Thoracic aorta (tissue), 2 donors: ENCODE measurements around the gene ODR4. TPM values are rescaled to one million over a fixed set of nuclear protein-coding genes. Genes with fewer than 3 reads are reported as not detected.

Source experiments
- ATAC-seq: fragments of 150-250 bp; one replicate; pipeline ENCODE4 v1.8.0; 2017; ENCODE audit warnings: low read depth; ENCODE audit not compliant: insufficient number of reproducible peaks, low FRiP score
- DNase-seq: peaks from one replicate; pipeline ENCODE4 v3.0.0-alpha.2; 2020; ENCODE audit warnings: low spot score
- H3K27ac ChIP-seq, 2 donors: fragments of 200-600 bp; sonication (generic); 1 replicate in 1 of 2; 2 replicates in 1 of 2; pipeline ENCODE4 v1.5.1; 2016; ENCODE audit warnings: mild to moderate bottlenecking in 2 of 2, moderate library complexity in 2 of 2
- H3K27me3 ChIP-seq: fragments of 200-600 bp; sonication (generic); replicated peaks from 2 replicates; pipeline ENCODE4 v1.6.0; 2016; ENCODE audit warnings: mild to moderate bottlenecking; ENCODE audit not compliant: insufficient read depth
- H3K36me3 ChIP-seq: fragments of 200-600 bp; sonication (generic); one replicate; pipeline ENCODE4 v1.5.1; 2016
- H3K4me1 ChIP-seq, 2 donors: fragments of 200-600 bp; sonication (generic); 1 replicate in 1 of 2; 2 replicates in 1 of 2; pipeline versions ENCODE4 v1.5.1 to v1.6.0; 2016; ENCODE audit warnings: low read depth in 2 of 2, mild to moderate bottlenecking in 1 of 2; ENCODE audit not compliant: control insufficient read depth in 1 of 2
- H3K4me3 ChIP-seq: fragments of 200-600 bp; sonication (generic); 2 replicates; pipeline ENCODE4 v1.5.1; 2016; ENCODE audit warnings: mild to moderate bottlenecking
- H3K9me3 ChIP-seq: fragments of 200-600 bp; sonication (generic); 2 replicates; pipeline ENCODE4 v1.5.1; 2016
- CTCF ChIP-seq: fragments of 200-600 bp; sonication (generic); IDR thresholded peaks from one replicate; pipeline ENCODE4 v1.5.1; 2019; ENCODE audit warnings: antibody characterized with exemption
- total RNA-seq, 2 donors: library from RNA; depleted of rRNA; stranded (reverse); fragments of >200 nt; gene quantifications; one replicate each; pipeline versions ENCODE4 v1.1.0 to v1.2.3, GENCODE V29; 2016

Gene ODR4
- total RNA-seq: 10 to 100 TPM; 14.6 to 18.4 TPM

- no peaks in the 10 kb centered on the region for H3K9me3 ChIP-seq
- H3K27ac ChIP-seq: peak within 1 kb of the TSS; percentile 96 to 97
- DNase-seq (peak; percentile 92), ATAC-seq (peak; percentile 98)
- peak within 1 kb of the TSS; percentile 72 for H3K4me3 ChIP-seq
- TF ChIP-seq CTCF: peak; percentile 73
- H3K27me3 ChIP-seq: no peaks in the 10 kb centered on the region
- H3K4me1 ChIP-seq: peaks cover 21 to 28% of the 10 kb centered on the region in 2 donors
- H3K36me3 ChIP-seq: peaks cover 10% of the 10 kb centered on the region
Measured at GRCh38 chr1:186375152-186375928, at the start of gene ODR4, which contains the start of gene TPR. TSS of gene ODR4 (plus strand) at chr1:186375838. CDS start at chr1:186379786, 3,948 bp downstream. TSS of gene TPR (minus strand) at chr1:186375253. CDS start at chr1:186375028, 225 bp downstream.

- Histone ChIP-seq H3K4me3 (no peak overlapping the region), H3K27me3 (no peaks in the 10 kb centered on the region), H3K4me1 (no peaks in the 10 kb centered on the region), H3K9me3 (no peaks in the 10 kb centered on the region), H3K27ac (no peak overlapping the region), H3K36me3 (peaks cover 45% of the 10 kb centered on the region)
- DNase-seq: no peak
- ATAC-seq: no peak
- TF ChIP-seq CTCF: no peak
Measured at GRCh38 chr1:186326009-186326408, 49.6 kb upstream of the ODR4 start.

- DNase-seq (no peak), ATAC-seq (no peak)
- Histone ChIP-seq H3K9me3 (no peaks in the 10 kb centered on the region), H3K27ac (no peak overlapping the region), H3K4me1 (no peaks in the 10 kb centered on the region), H3K27me3 (no peaks in the 10 kb centered on the region), H3K36me3 (peaks cover 48% of the 10 kb centered on the region), H3K4me3 (no peak overlapping the region)
- no peak for TF ChIP-seq CTCF
Measured at GRCh38 chr1:186327331-186327730, 48.3 kb upstream of the ODR4 start.

GRCh38 chr1:186330758-186331157 is 44.9 kb upstream of the ODR4 start:
- Histone ChIP-seq H3K9me3 (no peaks in the 10 kb centered on the region), H3K36me3 (peaks cover 57% of the 10 kb centered on the region), H3K27ac (no peak overlapping the region), H3K4me3 (no peak overlapping the region), H3K4me1 (no peaks in the 10 kb centered on the region), H3K27me3 (no peaks in the 10 kb centered on the region)
- ATAC-seq: no peak
- TF ChIP-seq CTCF: no peak
- no peak for DNase-seq

- DNase-seq: no peak
- Histone ChIP-seq H3K36me3 (peaks cover 68% of the 10 kb centered on the region), H3K4me3 (no peak overlapping the region), H3K27me3 (no peaks in the 10 kb centered on the region), H3K4me1 (no peaks in the 10 kb centered on the region), H3K9me3 (no peaks in the 10 kb centered on the region), H3K27ac (no peak overlapping the region)
- TF ChIP-seq CTCF: no peak
- no peak for ATAC-seq
Measured at GRCh38 chr1:186337554-186337953, 38.1 kb upstream of the ODR4 start.
